ENCODE results near the gene ZDHHC11.
"Not testable (repeated sequence)": the region's sequence is repeated elsewhere in the genome, so short reads cannot be mapped to it uniquely, and the experiment has no call there.

DNA sequence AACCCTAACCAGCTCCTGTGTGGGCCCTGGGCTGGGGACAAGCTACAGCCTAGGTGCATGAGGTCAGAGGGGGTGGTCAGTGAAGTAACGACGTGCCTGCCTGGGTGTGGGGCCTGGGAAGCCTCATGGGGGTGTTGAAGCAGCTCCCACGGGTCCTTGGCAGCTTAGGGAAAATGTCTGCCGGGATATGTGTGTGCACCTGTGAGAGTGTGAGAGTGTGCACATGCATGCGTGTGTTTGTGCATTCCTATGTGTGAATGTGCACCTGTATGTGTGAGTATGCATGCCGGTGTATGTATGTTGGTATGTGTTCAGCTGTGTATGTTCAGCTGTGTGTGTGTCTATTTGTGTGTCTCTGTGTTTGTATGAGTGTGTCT, 62.9 kb downstream of the ZDHHC11 start:
- TF ChIP-seq, protein P1, sequence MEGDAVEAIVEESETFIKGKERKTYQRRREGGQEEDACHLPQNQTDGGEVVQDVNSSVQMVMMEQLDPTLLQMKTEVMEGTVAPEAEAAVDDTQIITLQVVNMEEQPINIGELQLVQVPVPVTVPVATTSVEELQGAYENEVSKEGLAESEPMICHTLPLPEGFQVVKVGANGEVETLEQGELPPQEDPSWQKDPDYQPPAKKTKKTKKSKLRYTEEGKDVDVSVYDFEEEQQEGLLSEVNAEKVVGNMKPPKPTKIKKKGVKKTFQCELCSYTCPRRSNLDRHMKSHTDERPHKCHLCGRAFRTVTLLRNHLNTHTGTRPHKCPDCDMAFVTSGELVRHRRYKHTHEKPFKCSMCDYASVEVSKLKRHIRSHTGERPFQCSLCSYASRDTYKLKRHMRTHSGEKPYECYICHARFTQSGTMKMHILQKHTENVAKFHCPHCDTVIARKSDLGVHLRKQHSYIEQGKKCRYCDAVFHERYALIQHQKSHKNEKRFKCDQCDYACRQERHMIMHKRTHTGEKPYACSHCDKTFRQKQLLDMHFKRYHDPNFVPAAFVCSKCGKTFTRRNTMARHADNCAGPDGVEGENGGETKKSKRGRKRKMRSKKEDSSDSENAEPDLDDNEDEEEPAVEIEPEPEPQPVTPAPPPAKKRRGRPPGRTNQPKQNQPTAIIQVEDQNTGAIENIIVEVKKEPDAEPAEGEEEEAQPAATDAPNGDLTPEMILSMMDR (IDR thresholded peaks at IDR 0.05; ENCODE audit: poor library complexity) = not testable (repeated sequence)
- TF ChIP-seq EZH2phosphoT487 (IDR thresholded peaks at IDR 0.05; ENCODE audit: low read depth, severe bottlenecking, unreplicated experiment); EZH2 (IDR thresholded peaks at IDR 0.05; ENCODE audit: borderline replicate concordance): not testable (repeated sequence)
